ENCODE measurements around the gene LSM4. TPM values are rescaled to one million over a fixed set of nuclear protein-coding genes. Genes with fewer than 3 reads are reported as not detected.

LSM4 gene
- total and polyA plus RNA-seq, 2 of the 13 experiments (the other 11 are each of a cell fraction or from before 2014, with no cell fraction given): 65.8 to 166 TPM

GRCh38 chr19:18322759-18323460 lies at the start of gene LSM4 (continued):
- TF ChIP-seq ZNF318 (CRISPR knock-in tag; IDR thresholded peaks at IDR 0.05) (0 out of 2 replicates have a peak, but pooled peaks have one; percentile 35), TCF7 (IDR thresholded peaks at IDR 0.05; ENCODE audit: low read depth) (no peak), USF2 (IDR thresholded peaks at IDR 0.05; ENCODE audit: low read depth, low read length) (no peak), USF2 (CRISPR knock-in tag; IDR thresholded peaks at IDR 0.05; ENCODE audit: borderline replicate concordance) (no peak), ZNF337 (CRISPR knock-in tag; IDR thresholded peaks at IDR 0.05; ENCODE audit: borderline replicate concordance, low read depth) (no peak), ZNF282 (IDR thresholded peaks at IDR 0.05; ENCODE audit: partially characterized antibody) (no peak), ZNF790 (CRISPR knock-in tag; IDR thresholded peaks at IDR 0.05; ENCODE audit: borderline replicate concordance) (peak; percentile 71; the same call in 1 of the 2 replicates), ZBTB14 (CRISPR knock-in tag; IDR thresholded peaks at IDR 0.05) (peak; percentile 73), KLF12 (CRISPR knock-in tag; IDR thresholded peaks at IDR 0.05; ENCODE audit: borderline replicate concordance) (peak; percentile 38), FOXK1 (CRISPR knock-in tag; IDR thresholded peaks at IDR 0.05; ENCODE audit: borderline replicate concordance, low read depth) (peak; percentile 59; the same call in 1 of the 2 replicates), TERF1 (CRISPR knock-in tag; IDR thresholded peaks at IDR 0.05) (no peak), ZNF850 (CRISPR knock-in tag; conservative IDR thresholded peaks at IDR 0.05) (peak; percentile 40; the same call in 1 of the 2 replicates), THYN1 (CRISPR knock-in tag; IDR thresholded peaks at IDR 0.05; ENCODE audit: borderline replicate concordance, low read depth) (no peak)
